Testis (tissue), 2 donors: ENCODE results near the gene TPM3.

Source experiments
- POLR2A ChIP-seq: fragments of 450-650 bp; IDR thresholded peaks from one replicate; pipeline ENCODE4 v1.6.1; 2017; ENCODE audit warnings: antibody characterized with exemption, mild to moderate bottlenecking, moderate library complexity
- TF ChIP-seq, protein P1 (sequence below), 3 experiments: fragments of 450-650 bp in 2 of 3; fragments of 200-600 bp in 1 of 3; sonication (generic) in 1 of 3; IDR thresholded peaks; one replicate each; pipeline ENCODE4 v1.5.1; 2016 to 2019; ENCODE audit warnings: antibody characterized with exemption in 3 of 3, mild to moderate bottlenecking in 2 of 3, moderate library complexity in 1 of 3

DNA sequence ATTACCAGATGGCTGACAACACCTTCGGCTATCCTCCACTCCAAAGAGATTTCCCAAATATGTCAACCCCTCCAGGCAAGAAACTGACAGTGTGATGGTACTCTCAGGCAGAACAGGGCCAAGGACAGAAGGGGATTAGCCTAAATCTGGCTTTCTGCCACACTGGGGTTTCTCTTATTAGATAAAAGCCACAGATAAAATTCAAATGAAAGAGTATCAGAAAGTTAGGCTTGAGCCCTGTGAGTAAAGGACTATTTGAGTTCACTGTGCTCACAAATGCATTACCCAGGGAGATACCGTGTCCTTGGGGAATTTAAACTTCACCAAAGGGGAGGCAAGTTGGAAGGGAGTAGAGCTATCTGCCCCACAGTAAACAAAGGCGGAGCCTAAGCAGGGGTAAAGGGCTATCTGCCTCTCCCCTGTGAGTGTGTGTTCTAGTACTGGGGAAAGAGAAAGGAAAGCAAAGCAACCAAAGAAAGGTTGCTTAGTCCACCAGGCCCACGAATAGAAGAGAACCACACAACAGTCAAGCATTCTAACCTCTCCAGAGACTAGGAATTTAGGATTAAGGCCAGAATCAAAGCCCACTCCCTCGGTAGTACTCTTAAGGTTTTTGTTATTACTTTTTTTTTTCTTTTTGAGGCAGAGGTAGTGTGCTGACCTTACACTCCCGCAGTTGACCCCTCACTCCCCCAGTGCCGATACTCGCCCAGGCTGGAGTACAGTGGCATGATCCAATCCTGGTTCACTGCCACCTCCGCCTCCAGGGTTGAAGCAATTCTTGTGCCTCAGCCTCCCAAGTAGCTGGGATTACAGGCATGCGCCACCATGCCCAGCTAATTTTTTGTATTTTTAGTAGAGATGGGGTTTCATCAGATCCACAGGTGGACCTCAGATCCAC lies 12.7 kb downstream of the TPM3 start:
- no peak for TF ChIP-seq POLR2A
- TF ChIP-seq, protein P1, sequence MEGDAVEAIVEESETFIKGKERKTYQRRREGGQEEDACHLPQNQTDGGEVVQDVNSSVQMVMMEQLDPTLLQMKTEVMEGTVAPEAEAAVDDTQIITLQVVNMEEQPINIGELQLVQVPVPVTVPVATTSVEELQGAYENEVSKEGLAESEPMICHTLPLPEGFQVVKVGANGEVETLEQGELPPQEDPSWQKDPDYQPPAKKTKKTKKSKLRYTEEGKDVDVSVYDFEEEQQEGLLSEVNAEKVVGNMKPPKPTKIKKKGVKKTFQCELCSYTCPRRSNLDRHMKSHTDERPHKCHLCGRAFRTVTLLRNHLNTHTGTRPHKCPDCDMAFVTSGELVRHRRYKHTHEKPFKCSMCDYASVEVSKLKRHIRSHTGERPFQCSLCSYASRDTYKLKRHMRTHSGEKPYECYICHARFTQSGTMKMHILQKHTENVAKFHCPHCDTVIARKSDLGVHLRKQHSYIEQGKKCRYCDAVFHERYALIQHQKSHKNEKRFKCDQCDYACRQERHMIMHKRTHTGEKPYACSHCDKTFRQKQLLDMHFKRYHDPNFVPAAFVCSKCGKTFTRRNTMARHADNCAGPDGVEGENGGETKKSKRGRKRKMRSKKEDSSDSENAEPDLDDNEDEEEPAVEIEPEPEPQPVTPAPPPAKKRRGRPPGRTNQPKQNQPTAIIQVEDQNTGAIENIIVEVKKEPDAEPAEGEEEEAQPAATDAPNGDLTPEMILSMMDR (IDR thresholded peaks at IDR 0.05): no peak
